Suppressor macrophage treated with lipopolysaccharide for 4 hours (primary cell): ENCODE results near the gene INTS3.
A peak's percentile ranks its signal among the peaks of the same experiment; 100 is the strongest.
"Not testable (repeated sequence)": the region's sequence is repeated elsewhere in the genome, so short reads cannot be mapped to it uniquely, and the experiment has no call there.

ENCODE experiments used
- DNase-seq: peaks from one replicate; pipeline ENCODE4 v3.0.0-alpha.2; 2020

INTS3 gene

GRCh38 chr1:153699768-153700167, 28.1 kb upstream of the INTS3 start:
- DNase-seq: no peak

GRCh38 chr1:153705484-153705883, 22.4 kb upstream of the INTS3 start:
- no peak for DNase-seq

- DNase-seq: no peak
Measured at GRCh38 chr1:153711026-153711425, 16.8 kb upstream of the INTS3 start.

GRCh38 chr1:153716211-153716610, 11.6 kb upstream of the INTS3 start:
- not testable (repeated sequence) for DNase-seq

- no peak for DNase-seq
Measured at GRCh38 chr1:153717330-153717729, 10.5 kb upstream of the INTS3 start.

- no peak for DNase-seq
Measured at GRCh38 chr1:153723687-153724086, 4.2 kb upstream of the INTS3 start.

GRCh38 chr1:153724634-153725033, 3.2 kb upstream of the INTS3 start:
- not testable (repeated sequence) for DNase-seq

GRCh38 chr1:153728305-153729066, 636 bp downstream of the INTS3 start:
- no peak for DNase-seq

GRCh38 chr1:153730468-153730988, 2.7 kb downstream of the INTS3 start:
- no peak for DNase-seq

GRCh38 chr1:153733970-153734369, 6.1 kb downstream of the INTS3 start:
- no peak for DNase-seq

GRCh38 chr1:153734396-153735089, 6.7 kb downstream of the INTS3 start:
- DNase-seq: peak; percentile 83

- DNase-seq: no peak
Measured at GRCh38 chr1:153735090-153735420, 7.2 kb downstream of the INTS3 start.

- no peak for DNase-seq
Measured at GRCh38 chr1:153741986-153742385, 14.1 kb downstream of the INTS3 start.

GRCh38 chr1:153742411-153743142, 14.7 kb downstream of the INTS3 start:
- DNase-seq: peak; percentile 76

- no peak for DNase-seq
Measured at GRCh38 chr1:153745417-153745816, 17.6 kb downstream of the INTS3 start.

GRCh38 chr1:153746174-153746573, 18.3 kb downstream of the INTS3 start:
- DNase-seq: no peak

- no peak for DNase-seq
Measured at GRCh38 chr1:153748903-153749302, 21.1 kb downstream of the INTS3 start.

GRCh38 chr1:153749408-153750005, 21.7 kb downstream of the INTS3 start:
- peak; percentile 90 for DNase-seq

- no peak for DNase-seq
Measured at GRCh38 chr1:153750026-153750995, 22.5 kb downstream of the INTS3 start.

- no peak for DNase-seq
Measured at GRCh38 chr1:153752072-153752471, 24.2 kb downstream of the INTS3 start.

- DNase-seq: no peak
Measured at GRCh38 chr1:153752571-153753195, 24.8 kb downstream of the INTS3 start.
